HG03575 (cell line): ENCODE results near the gene XRCC5.
A peak's percentile ranks its signal among the peaks of the same experiment; 100 is the strongest.

Source experiments
- ATAC-seq: cut with Tn5 transposase; IDR thresholded peaks from one replicate; pipeline ENCODE4 v1.9.1; 2021; ENCODE audit not compliant: unreplicated experiment, insufficient number of reproducible peaks, low FRiP score; ENCODE audit errors: extremely low read depth

Gene XRCC5

GRCh38 chr2:216215658-216216390, 106.7 kb downstream of the XRCC5 start:
- ATAC-seq: no peak

- no peak for ATAC-seq
These were observed 108.1 kb downstream of the XRCC5 start for GRCh38 chr2:216216951-216217903.

- no peak for ATAC-seq
These were observed 108.7 kb downstream of the XRCC5 start for GRCh38 chr2:216217904-216218260.

GRCh38 chr2:216219861-216220260, 110.7 kb downstream of the XRCC5 start:
- ATAC-seq: no peak

DNA sequence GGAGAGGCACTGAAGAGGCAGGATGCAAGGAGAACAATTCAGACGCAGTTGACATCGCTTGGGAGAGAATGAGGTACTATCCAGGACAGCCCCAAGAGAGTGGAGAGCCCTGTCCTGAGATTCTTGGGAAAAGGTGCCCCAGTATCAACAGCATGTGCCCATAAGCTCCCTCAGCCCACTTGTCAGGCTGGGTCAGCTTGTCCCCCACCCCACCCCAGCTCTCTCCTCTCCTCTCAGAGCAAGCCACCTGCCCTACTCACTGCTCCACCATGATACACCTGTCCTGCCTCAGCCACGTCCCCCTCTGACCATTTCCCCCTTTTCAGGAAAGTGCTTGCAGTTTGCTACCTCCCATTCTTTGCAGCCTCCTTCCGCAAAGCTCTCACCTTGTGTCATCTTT, 111.8 kb downstream of the XRCC5 start:
- no peak for ATAC-seq

- no peak for ATAC-seq
These were observed 112.7 kb downstream of the XRCC5 start for GRCh38 chr2:216221811-216222210.

- peak; percentile 50 for ATAC-seq
These were observed 113.7 kb downstream of the XRCC5 start for GRCh38 chr2:216222650-216223352.

DNA sequence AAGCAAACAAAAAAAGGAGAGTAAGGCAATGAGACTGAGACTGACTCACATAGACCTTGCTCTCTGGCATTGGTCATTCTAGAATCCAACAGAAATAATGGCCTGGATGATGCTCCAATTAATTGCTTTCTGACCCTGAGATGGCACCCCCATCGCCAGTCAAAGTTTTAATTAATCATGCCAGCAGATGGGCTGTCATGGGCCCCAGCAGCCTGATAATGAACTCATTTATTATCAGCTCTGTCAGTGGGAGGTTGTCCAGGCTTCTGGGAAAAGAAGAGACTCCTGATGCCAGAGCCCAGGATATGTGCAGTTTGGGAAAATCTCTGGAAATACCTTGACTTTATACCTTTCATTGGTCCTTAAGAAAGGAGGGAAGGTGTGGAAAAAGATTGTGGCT, 115.2 kb downstream of the XRCC5 start:
- ATAC-seq: no peak

- ATAC-seq: no peak
These were observed 120.2 kb downstream of the XRCC5 start for GRCh38 chr2:216229277-216229914.

DNA sequence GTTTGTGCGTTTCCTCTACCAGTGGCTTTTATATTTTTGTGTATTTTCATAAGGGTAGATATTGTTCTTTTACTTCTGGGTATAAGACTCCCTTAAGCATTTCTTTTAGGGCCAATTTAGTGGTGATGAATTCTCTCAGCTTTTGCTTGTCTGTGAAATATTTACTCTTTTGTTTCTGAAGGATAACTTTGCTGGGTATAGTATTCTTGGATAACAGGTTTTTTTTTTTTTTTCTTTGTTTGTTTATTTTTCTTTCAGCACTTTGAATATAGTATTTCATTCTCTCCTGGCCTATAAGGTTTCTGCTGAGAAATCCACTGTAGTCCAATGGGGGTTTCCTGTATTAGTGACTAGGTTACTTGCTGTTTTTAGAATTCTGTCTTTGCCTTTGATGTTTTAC, 122.7 kb downstream of the XRCC5 start:
- ATAC-seq: no peak

DNA sequence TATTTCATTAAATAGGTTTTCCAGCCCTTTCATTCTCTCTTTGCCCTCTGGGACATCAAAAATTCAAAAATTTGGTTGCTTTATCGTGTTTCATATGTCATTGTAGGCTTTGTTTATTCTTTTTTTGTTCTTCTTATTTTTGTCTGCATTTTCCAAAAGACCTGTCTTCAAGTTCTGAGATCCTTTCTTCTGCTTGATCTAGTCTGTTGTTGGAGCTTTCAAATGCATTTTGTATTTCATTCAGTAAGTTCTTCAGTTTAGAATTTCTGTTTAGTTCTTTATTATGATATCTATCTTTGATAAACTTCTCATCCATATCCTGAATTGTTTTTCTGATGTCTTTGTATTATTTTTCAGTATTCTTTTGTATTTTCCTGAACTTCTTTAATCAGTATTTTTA, 123.6 kb downstream of the XRCC5 start:
- ATAC-seq: no peak

GRCh38 chr2:216233281-216233995, 124.3 kb downstream of the XRCC5 start:
- ATAC-seq: no peak

DNA sequence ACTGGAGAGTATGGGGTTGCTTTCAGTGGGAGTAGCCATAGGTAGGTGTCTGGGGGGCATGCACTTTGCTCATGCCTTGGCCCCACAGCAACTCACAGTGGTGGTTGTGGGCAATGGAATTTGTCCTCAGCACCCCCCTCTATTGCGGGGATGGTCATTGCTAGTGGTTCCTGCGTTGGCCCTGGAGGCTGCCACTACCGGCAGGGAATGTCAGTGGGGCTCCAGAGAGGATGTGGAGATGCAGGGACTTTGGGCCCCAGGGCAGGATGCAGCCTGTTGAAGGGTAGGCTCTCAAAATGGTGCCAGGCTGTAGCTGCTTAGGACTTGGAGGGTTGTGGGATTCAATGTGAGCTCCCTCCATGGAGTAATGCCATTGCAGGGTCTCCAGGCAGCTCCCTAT, 125.0 kb downstream of the XRCC5 start:
- no peak for ATAC-seq

DNA sequence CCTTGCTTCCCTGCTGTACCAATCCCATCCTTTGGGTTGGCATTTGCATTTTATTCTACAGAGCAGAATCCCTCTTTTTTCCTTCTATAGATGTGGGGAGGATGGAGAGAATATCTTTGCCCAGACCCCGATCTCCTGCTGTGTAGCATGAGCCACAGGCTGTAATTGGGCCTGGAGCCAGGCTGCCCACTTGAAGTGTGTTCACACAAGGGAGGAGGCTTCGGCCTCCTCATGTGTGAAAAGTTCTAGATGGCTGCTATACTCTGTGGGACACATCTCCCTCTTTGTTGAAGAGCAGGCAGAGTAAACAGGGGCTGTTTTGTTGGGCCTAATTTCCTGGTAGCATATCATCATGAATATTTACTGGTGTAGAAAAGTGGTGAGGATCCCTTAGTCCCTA, 126.3 kb downstream of the XRCC5 start:
- no peak for ATAC-seq

DNA sequence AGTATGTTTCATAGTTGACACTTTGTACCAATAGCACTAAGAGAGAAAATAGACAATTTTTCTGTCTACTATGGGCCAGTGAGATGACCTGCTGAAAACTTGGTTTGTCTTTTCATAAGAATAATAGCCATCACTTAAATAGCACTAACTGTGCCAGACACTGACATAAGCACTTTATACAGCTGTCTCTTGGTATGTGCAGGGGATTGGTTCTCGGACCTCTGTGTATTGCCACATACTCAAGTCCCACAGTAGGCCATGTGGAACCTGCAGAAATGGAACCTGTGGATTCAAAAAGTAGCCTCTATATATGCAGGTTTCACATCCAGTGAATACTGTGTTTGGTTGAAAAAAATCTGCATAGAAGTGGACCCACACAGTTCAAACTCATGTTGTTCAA, 126.7 kb downstream of the XRCC5 start:
- ATAC-seq: no peak

- no peak for ATAC-seq
These were observed 127.3 kb downstream of the XRCC5 start for GRCh38 chr2:216236486-216236885.

GRCh38 chr2:216242365-216242764, 133.2 kb downstream of the XRCC5 start:
- ATAC-seq: no peak

DNA sequence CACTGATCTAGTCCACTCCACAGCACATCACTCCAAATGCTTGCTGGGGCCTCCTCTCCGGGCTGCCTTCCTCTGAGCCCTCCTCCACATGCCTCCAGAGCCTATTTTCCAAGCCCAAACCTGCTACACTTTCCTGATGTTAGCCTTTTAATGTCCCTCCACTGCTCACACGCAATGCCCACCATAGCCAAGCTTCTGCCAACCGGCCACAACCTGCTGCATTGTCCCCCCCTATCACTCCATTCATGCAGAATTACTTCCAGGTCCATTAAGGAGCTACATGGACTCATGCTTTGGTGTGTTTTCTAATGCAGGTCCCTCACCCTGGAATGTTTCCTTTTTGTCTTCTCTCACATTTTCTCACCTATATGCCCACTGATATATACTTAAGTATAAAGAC, 133.9 kb downstream of the XRCC5 start:
- no peak for ATAC-seq
